HepG2 (cell line): ENCODE results near the gene JAKMIP3.

Experiments used
- ZNF331 ChIP-seq: sonication (generic); formaldehyde crosslinking; IDR thresholded peaks from 2 replicates; pipeline ENCODE4 v1.4.0; 2020; ENCODE audit warnings: missing genetic modification reagents
- ZSCAN31 ChIP-seq: sonication (generic); formaldehyde crosslinking; IDR thresholded peaks from 2 replicates; pipeline ENCODE4 v1.5.0; 2020; ENCODE audit warnings: low read depth, mild to moderate bottlenecking, missing genetic modification reagents
- TF ChIP-seq, protein P1 (sequence below): sonication (generic); formaldehyde crosslinking; IDR thresholded peaks from 2 replicates; pipeline ENCODE4 v1.5.0; 2020; ENCODE audit warnings: mild to moderate bottlenecking, missing genetic modification reagents, moderate library complexity

GRCh38 chr10:132056663-132057062 lies 9.1 kb upstream of the JAKMIP3 start:
- TF ChIP-seq ZNF331 (no peak), ZSCAN31 (CRISPR knock-in tag) (no peak)
- TF ChIP-seq, protein P1, sequence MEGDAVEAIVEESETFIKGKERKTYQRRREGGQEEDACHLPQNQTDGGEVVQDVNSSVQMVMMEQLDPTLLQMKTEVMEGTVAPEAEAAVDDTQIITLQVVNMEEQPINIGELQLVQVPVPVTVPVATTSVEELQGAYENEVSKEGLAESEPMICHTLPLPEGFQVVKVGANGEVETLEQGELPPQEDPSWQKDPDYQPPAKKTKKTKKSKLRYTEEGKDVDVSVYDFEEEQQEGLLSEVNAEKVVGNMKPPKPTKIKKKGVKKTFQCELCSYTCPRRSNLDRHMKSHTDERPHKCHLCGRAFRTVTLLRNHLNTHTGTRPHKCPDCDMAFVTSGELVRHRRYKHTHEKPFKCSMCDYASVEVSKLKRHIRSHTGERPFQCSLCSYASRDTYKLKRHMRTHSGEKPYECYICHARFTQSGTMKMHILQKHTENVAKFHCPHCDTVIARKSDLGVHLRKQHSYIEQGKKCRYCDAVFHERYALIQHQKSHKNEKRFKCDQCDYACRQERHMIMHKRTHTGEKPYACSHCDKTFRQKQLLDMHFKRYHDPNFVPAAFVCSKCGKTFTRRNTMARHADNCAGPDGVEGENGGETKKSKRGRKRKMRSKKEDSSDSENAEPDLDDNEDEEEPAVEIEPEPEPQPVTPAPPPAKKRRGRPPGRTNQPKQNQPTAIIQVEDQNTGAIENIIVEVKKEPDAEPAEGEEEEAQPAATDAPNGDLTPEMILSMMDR: no peak
